K562 (cell line): ENCODE results near the gene TK1. TPM values are rescaled to one million over a fixed set of nuclear protein-coding genes. Genes with fewer than 3 reads are reported as not detected.
A peak's percentile ranks its signal among the peaks of the same experiment; 100 is the strongest.

Experiments
- ATAC-seq: fragments of 200-7000 bp; cut with Tn5 transposase; 3 replicates; pipeline ENCODE4 v1.9.1; 2020; ENCODE audit warnings: moderate library complexity
- BruUV-seq: library from RNA; stranded (reverse); fragments of 400-500 nt; replicated peaks from 2 replicates; lab custom pipeline; 2021; lab: Mats Ljungman, UMichigan
- CTCF ChIA-PET: fragments of 300-600 bp; formaldehyde crosslinking; extraction: SDS; loops from one replicate; lab custom pipeline; 2021; ENCODE audit warnings: low intra/inter-chr PET ratio; lab: Yijun Ruan, JAX
- POLR2A ChIA-PET: fragments of 300-600, 350-650 bp; sonication (Branson Sonifier 250); formaldehyde crosslinking; extraction: SDS; loops from one replicate; lab custom pipeline; 2021; ENCODE audit warnings: antibody characterized with exemption, inconsistent platforms; lab: Yijun Ruan, JAX
- DNase-seq, 4 experiments: peaks; one replicate each; pipeline versions ENCODE4 v3.0.0 to v3.0.0-alpha.2; 2011 to 2018; ENCODE audit warnings: low spot score in 3 of 4, mixed read lengths in 3 of 4; ENCODE audit errors: extremely low read depth in 1 of 4
- FAIRE-seq: peaks from 2 replicates; lab custom pipeline; 2011; peaks lifted over from hg19 to GRCh38; lab: Jason Lieb, UNC
- H2AFZ ChIP-seq: 2 replicates; pipeline ENCODE4 v1.6.0; 2011; ENCODE audit warnings: low read depth, low read length, control low read depth, inconsistent platforms
- H3K27ac ChIP-seq: fragments of 200-600 bp; 3 replicates; pipeline ENCODE4 v1.8.0; 2011; ENCODE audit warnings: low read depth, mild to moderate bottlenecking, control low read depth, inconsistent platforms, low read length, moderate library complexity, mixed read lengths; ENCODE audit errors: extremely low read depth
- H3K27me3 ChIP-seq, 2 experiments: fragments of 300-600 bp in 1 of 2; 2 replicates in 1 of 2; 3 replicates in 1 of 2; pipeline versions ENCODE4 v1.6.0 to v1.8.0; 2011; ENCODE audit warnings: inconsistent platforms in 2 of 2, low read length in 2 of 2, mild to moderate bottlenecking in 1 of 2, mixed read lengths in 1 of 2, moderate library complexity in 1 of 2; ENCODE audit not compliant: control insufficient read depth in 2 of 2, insufficient read depth in 2 of 2
- H3K36me3 ChIP-seq: fragments of 300-600 bp; 3 replicates; pipeline ENCODE4 v1.8.0; 2011; ENCODE audit warnings: mild to moderate bottlenecking, low read length, inconsistent platforms; ENCODE audit not compliant: control insufficient read depth, insufficient read depth
- H3K4me1 ChIP-seq, 2 experiments: fragments of 200-600 bp in 1 of 2; replicated peaks in 1 of 2; 2 replicates in 1 of 2; 3 replicates in 1 of 2; pipeline versions ENCODE4 v1.5.1 to v1.8.0; 2011; ENCODE audit warnings: inconsistent platforms in 2 of 2, low read length in 2 of 2, mild to moderate bottlenecking in 1 of 2, mixed read lengths in 1 of 2, moderate library complexity in 1 of 2; ENCODE audit not compliant: control insufficient read depth in 2 of 2, insufficient read depth in 2 of 2
- H3K4me2 ChIP-seq: 2 replicates; pipeline ENCODE4 v1.6.1; 2011; ENCODE audit warnings: low read length, control low read depth, inconsistent platforms, mixed read lengths; ENCODE audit not compliant: insufficient read depth
- H3K4me3 ChIP-seq: fragments of 200-600 bp; sonication (generic), shearing (Covaris generic); 2 replicates; pipeline ENCODE4 v1.5.1; 2016; ENCODE audit warnings: control low read depth, inconsistent platforms
- H3K79me2 ChIP-seq: fragments of 200-600 bp; 3 replicates; pipeline ENCODE4 v1.8.0; 2011; ENCODE audit warnings: low read length, inconsistent platforms; ENCODE audit not compliant: control insufficient read depth, insufficient read depth
- H3K9ac ChIP-seq, 2 experiments: 2 replicates each; pipeline versions ENCODE4 v1.6.0 to v1.6.1; 2011; ENCODE audit warnings: low read depth in 2 of 2, low read length in 2 of 2, control low read depth in 1 of 2, inconsistent platforms in 1 of 2, mild to moderate bottlenecking in 1 of 2, mixed read lengths in 1 of 2; ENCODE audit not compliant: insufficient read depth in 1 of 2
- H3K9me1 ChIP-seq: one replicate; pipeline ENCODE4 v1.6.0; 2011; ENCODE audit warnings: inconsistent platforms, mild to moderate bottlenecking, low read length, moderate library complexity; ENCODE audit not compliant: control insufficient read depth, insufficient read depth
- H3K9me3 ChIP-seq: replicated peaks from 2 replicates; pipeline ENCODE4 v1.5.1; 2011; ENCODE audit warnings: low read depth, low read length, inconsistent platforms; ENCODE audit not compliant: control insufficient read depth, insufficient read depth
- H4K20me1 ChIP-seq: replicated peaks from 2 replicates; pipeline ENCODE4 v1.6.1; 2011; ENCODE audit warnings: low read length, inconsistent platforms, mixed read lengths; ENCODE audit not compliant: control insufficient read depth, insufficient read depth
- DACH1 ChIP-seq: fragments of 450-650 bp; IDR thresholded peaks from 2 replicates; pipeline ENCODE4 v1.6.1; 2018; ENCODE audit not compliant: partially characterized antibody
- EGR1 ChIP-seq: fragments of 450-650 bp; conservative IDR thresholded peaks from 2 replicates; pipeline ENCODE4 v1.6.1; 2017; ENCODE audit warnings: mild to moderate bottlenecking
- KDM1A ChIP-seq, 2 experiments: fragments of 450-650 bp; IDR thresholded peaks; 2 replicates each; pipeline ENCODE4 v1.6.1; 2016; ENCODE audit warnings: mild to moderate bottlenecking in 2 of 2
- KLF13 ChIP-seq: fragments of 450-650 bp; IDR thresholded peaks from 2 replicates; pipeline ENCODE4 v1.6.1; 2016; ENCODE audit warnings: missing genetic modification characterization, low read depth, mild to moderate bottlenecking, missing compliant biosample characterization, moderate library complexity, borderline replicate concordance
- MAFG ChIP-seq: fragments of 450-650 bp; conservative IDR thresholded peaks from 2 replicates; pipeline ENCODE4 v1.6.1; 2016; ENCODE audit warnings: missing genetic modification characterization, missing compliant biosample characterization
- PBX2 ChIP-seq, 2 experiments: IDR thresholded peaks in 1 of 2; conservative IDR thresholded peaks in 1 of 2; 2 replicates each; pipeline ENCODE4 v1.6.1; 2016; ENCODE audit warnings: low read depth in 2 of 2, mild to moderate bottlenecking in 1 of 2, missing compliant biosample characterization in 1 of 2, missing genetic modification characterization in 1 of 2, moderate library complexity in 1 of 2
- POLR2AphosphoS5 ChIP-seq: IDR thresholded peaks from 2 replicates; pipeline ENCODE4 v1.6.1; 2011; ENCODE audit warnings: mild to moderate bottlenecking, low read depth, low read length, moderate library complexity; ENCODE audit not compliant: control insufficient read depth, insufficient read depth
- SRSF9 ChIP-seq: fragments of 200-400 bp; formaldehyde crosslinking; IDR thresholded peaks from 2 replicates; pipeline ENCODE4 v1.6.1; 2017; ENCODE audit warnings: low read depth, low read length, borderline replicate concordance
- ZNF282 ChIP-seq: sonication (generic); formaldehyde crosslinking; IDR thresholded peaks from 2 replicates; pipeline ENCODE4 v1.8.1; 2023; ENCODE audit warnings: missing genetic modification reagents
- WGBS: fragments of 100-300 bp; shearing (Covaris generic); methylation state at CpG from one replicate; pipeline ENCODE4 v1.1.6; 2016; ENCODE audit warnings: low coverage, mixed read lengths; ENCODE audit not compliant: insufficient coverage; ENCODE audit errors: missing lambda C conversion rate; 5-methylcytosine and 5-hydroxymethylcytosine counted together
- in situ Hi-C: fragments of 300-500 bp; cut with MboI; formaldehyde crosslinking; loops from 4 replicates; pipeline ENCODE4 v1.15.0; 2018; ENCODE audit warnings: inconsistent platforms, mixed read lengths
- intact Hi-C: fragments of 100-400 bp; cut with micrococcal nuclease; formaldehyde crosslinking; loops from 2 replicates; pipeline ENCODE4 v1.14.2; 2022
- polyA plus RNA-seq, 8 experiments: library from polyadenylated mRNA; depleted of rRNA in 4 of 8; stranded (reverse) in 5 of 8; unstranded in 3 of 8; fragments of >200 nt; fragmentation: Nextera tagmentation in 2 of 8; fragmentation: Illumina TruSeq in 1 of 8; extraction: Ambion mirVana in 2 of 8; extraction: Trizol in 1 of 8; gene quantifications; 2 replicates each; pipeline versions ENCODE4 v1.2.1 to v1.2.3, GENCODE V29; 2011 to 2014; ENCODE audit warnings: inconsistent platforms in 1 of 8, missing spikeins in 1 of 8
- total RNA-seq, 7 experiments: library from RNA; depleted of rRNA in 6 of 7; stranded (reverse); fragments of >200 nt in 6 of 7; fragmentation: Illumina TruSeq in 2 of 7; extraction: Trizol in 2 of 7; gene quantifications; 2 replicates each; pipeline versions ENCODE4 v1.2.1 to v1.2.3, GENCODE V29; 2011 to 2021; ENCODE audit warnings: low replicate concordance in 1 of 7

Gene TK1
- total and polyA plus RNA-seq, 9 of the 15 experiments (the other 6 are each of a cell fraction or from before 2014, with no cell fraction given), result 8.4 to 280 (median 103) TPM

GRCh38 chr17:78233678-78234077, 46.8 kb upstream of the TK1 start (continued):
- TF ChIP-seq MAFG (no peak), DACH1 (no peak), PBX2 (CRISPR knock-in tag; IDR thresholded peaks at IDR 0.05; ENCODE audit: low read depth) (no peak), PBX2 (tag; conservative IDR thresholded peaks at IDR 0.05; ENCODE audit: low read depth) (no peak), KLF13 (tag) (no peak), SRSF9 (no peak), ZNF282 (CRISPR knock-in tag) (no peak)

- WGBS, result 29% methylated on average over 2 of the region's 2 CpGs
- Histone ChIP-seq H3K9me3 (no peaks in the 10 kb centered on the region), H3K4me2 (no peak overlapping the region), H4K20me1 (no peaks in the 10 kb centered on the region), H2AFZ (no peak overlapping the region), H3K4me3 (no peak overlapping the region), H3K27ac (no peak overlapping the region), H3K36me3 (no peaks in the 10 kb centered on the region), H3K27me3 (no peaks in the 10 kb centered on the region), H3K79me2 (no peaks in the 10 kb centered on the region), H3K9ac (no peak overlapping the region), H3K9me1 (no peaks in the 10 kb centered on the region), H3K4me1 (peaks cover 0 to 45% of the 10 kb centered on the region in 2 experiments; a peak in 2 of 5 replicates)
- CTCF ChIA-PET, result no interaction called here
- in situ Hi-C loops, result no loop called here
- POLR2A ChIA-PET, result interaction anchor here (1.6 kb wide), 1 partner anchor 14 kb away, joined by 3 read pairs; no protein-coding TSS in a partner anchor
- BruUV-seq, result no TSS peak
- TF ChIP-seq KDM1A (IDR thresholded peaks at IDR 0.05), result 0 out of 4 replicates have a peak, but pooled peaks of 1 of the 2 experiments have one; percentile 21
- TF ChIP-seq EGR1, result peak; percentile 45; the same call in 1 of the 2 replicates
- no peak for TF ChIP-seq POLR2AphosphoS5
- DNase-seq, result no peak
- intact Hi-C loops, result no loop called here
- no peak for FAIRE-seq
- no peak for ATAC-seq
Observed at GRCh38 chr17:78232859-78233173, 46.0 kb upstream of the TK1 start.
